CD4-positive, alpha-beta T cell (primary cell): Measurements from ENCODE around the gene VAPB. TPM values are rescaled to one million over a fixed set of nuclear protein-coding genes. Genes with fewer than 3 reads are reported as not detected.

Experiments
- ATAC-seq: fragments of 200-7000 bp; cut with Tn5 transposase; one replicate; pipeline ENCODE4 v1.10.0; 2022; ENCODE audit warnings: mild to moderate bottlenecking; ENCODE audit not compliant: poor library complexity
- CTCF ChIA-PET: fragments of 350-600 bp; sonication (Branson Sonifier 250); formaldehyde crosslinking; loops from one replicate; lab custom pipeline; 2021; ENCODE audit warnings: antibody characterized with exemption, inconsistent platforms; lab: Charles Lee
- POLR2A ChIA-PET: fragments of 350-600 bp; sonication (Branson Sonifier 250); formaldehyde crosslinking; loops from one replicate; lab custom pipeline; 2021; ENCODE audit warnings: antibody characterized with exemption, inconsistent platforms; lab: Charles Lee
- DNase-seq, 14 experiments: peaks; one replicate each; pipeline ENCODE4 v3.0.0-alpha.2; 2013 to 2020; ENCODE audit warnings: mixed read lengths in 2 of 14
- H3K27ac ChIP-seq, 2 donors: one replicate each; pipeline versions ENCODE4 v1.5.1 to v1.7.0; 2013; ENCODE audit warnings: low read length in 2 of 2, low read depth in 1 of 2, mild to moderate bottlenecking in 1 of 2
- H3K27me3 ChIP-seq, 2 experiments: 1 replicate in 1 of 2; 2 replicates in 1 of 2; pipeline versions ENCODE4 v1.6.1 to v1.7.0; 2013; ENCODE audit warnings: low read length in 2 of 2, control low read depth in 1 of 2, mild to moderate bottlenecking in 1 of 2, moderate library complexity in 1 of 2; ENCODE audit not compliant: insufficient read depth in 2 of 2, control insufficient read depth in 1 of 2
- H3K36me3 ChIP-seq: one replicate; pipeline ENCODE4 v1.6.1; 2013; ENCODE audit warnings: low read length, control low read depth; ENCODE audit not compliant: insufficient read depth
- H3K4me1 ChIP-seq: one replicate; pipeline ENCODE4 v1.6.1; 2013; ENCODE audit warnings: low read length, control low read depth; ENCODE audit not compliant: insufficient read depth
- H3K4me3 ChIP-seq: one replicate; pipeline ENCODE4 v1.5.1; 2013; ENCODE audit warnings: mild to moderate bottlenecking, low read length, moderate library complexity
- H3K9me3 ChIP-seq, 2 experiments: 1 replicate in 1 of 2; 2 replicates in 1 of 2; pipeline versions ENCODE4 v1.6.1 to v1.7.0; 2013; ENCODE audit warnings: low read length in 2 of 2, mild to moderate bottlenecking in 2 of 2, control low read depth in 1 of 2, moderate library complexity in 1 of 2; ENCODE audit not compliant: control insufficient read depth in 1 of 2, insufficient read depth in 1 of 2
- H3K27ac Mint-ChIP-seq: one replicate; pipeline ENCODE4 v1.8.0; 2020; ENCODE audit warnings: mixed read lengths
- H3K27me3 Mint-ChIP-seq: one replicate; pipeline ENCODE4 v1.8.0; 2021; ENCODE audit warnings: mixed read lengths
- H3K36me3 Mint-ChIP-seq: one replicate; pipeline ENCODE4 v1.8.0; 2021; ENCODE audit warnings: low read depth, mixed read lengths
- H3K4me1 Mint-ChIP-seq: one replicate; pipeline ENCODE4 v1.8.0; 2021; ENCODE audit warnings: low read depth, mixed read lengths
- H3K4me3 Mint-ChIP-seq: one replicate; pipeline ENCODE4 v1.8.0; 2020; ENCODE audit warnings: mild to moderate bottlenecking, mixed read lengths
- H3K9me3 Mint-ChIP-seq: one replicate; pipeline ENCODE4 v1.8.0; 2020; ENCODE audit warnings: mixed read lengths
- intact Hi-C, 2 experiments: fragments of 100-400 bp; cut with DNase I in 1 of 2; cut with micrococcal nuclease in 1 of 2; formaldehyde crosslinking; loops; one replicate each; pipeline versions ENCODE4 v1.15.1 to v1.9.0; 2023 to 2025; cut with DNase I, micrococcal nuclease
- total RNA-seq, 174 experiments: library from RNA in 2 of 174; stranded (reverse) in 2 of 174; gene quantifications; one replicate each; pipeline ENCODE4 v1.2.3 and lab custom pipeline; 2021 to 2026
- TF ChIP-seq, protein P1 (sequence below): fragments of 200-600 bp; IDR thresholded peaks from one replicate; pipeline ENCODE4 v1.8.0; 2022; ENCODE audit warnings: antibody characterized with exemption, mild to moderate bottlenecking

The VAPB gene
- total RNA-seq, 2 experiments from 2014 or later = 25.2 to 29.4 TPM

GRCh38 chr20:58461899-58462298, 72.9 kb downstream of the VAPB start:
- intact Hi-C loops = loop anchor here in 1 of 2 experiments (10.0 kb wide), 1 partner anchor 63 kb away; no protein-coding TSS in a partner anchor
- H3K4me1 Mint-ChIP-seq = no peaks in the 10 kb centered on the region
- TF ChIP-seq, protein P1, sequence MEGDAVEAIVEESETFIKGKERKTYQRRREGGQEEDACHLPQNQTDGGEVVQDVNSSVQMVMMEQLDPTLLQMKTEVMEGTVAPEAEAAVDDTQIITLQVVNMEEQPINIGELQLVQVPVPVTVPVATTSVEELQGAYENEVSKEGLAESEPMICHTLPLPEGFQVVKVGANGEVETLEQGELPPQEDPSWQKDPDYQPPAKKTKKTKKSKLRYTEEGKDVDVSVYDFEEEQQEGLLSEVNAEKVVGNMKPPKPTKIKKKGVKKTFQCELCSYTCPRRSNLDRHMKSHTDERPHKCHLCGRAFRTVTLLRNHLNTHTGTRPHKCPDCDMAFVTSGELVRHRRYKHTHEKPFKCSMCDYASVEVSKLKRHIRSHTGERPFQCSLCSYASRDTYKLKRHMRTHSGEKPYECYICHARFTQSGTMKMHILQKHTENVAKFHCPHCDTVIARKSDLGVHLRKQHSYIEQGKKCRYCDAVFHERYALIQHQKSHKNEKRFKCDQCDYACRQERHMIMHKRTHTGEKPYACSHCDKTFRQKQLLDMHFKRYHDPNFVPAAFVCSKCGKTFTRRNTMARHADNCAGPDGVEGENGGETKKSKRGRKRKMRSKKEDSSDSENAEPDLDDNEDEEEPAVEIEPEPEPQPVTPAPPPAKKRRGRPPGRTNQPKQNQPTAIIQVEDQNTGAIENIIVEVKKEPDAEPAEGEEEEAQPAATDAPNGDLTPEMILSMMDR = no peak
- Histone ChIP-seq H3K27ac (no peak overlapping the region), H3K4me1 (no peaks in the 10 kb centered on the region), H3K36me3 (no peaks in the 10 kb centered on the region), H3K9me3 (no peaks in the 10 kb centered on the region), H3K27me3 (no peaks in the 10 kb centered on the region), H3K4me3 (no peak overlapping the region)
- H3K4me3 Mint-ChIP-seq = no peak overlapping the region
- DNase-seq = no peak
- CTCF ChIA-PET = no interaction called here
- H3K27me3 Mint-ChIP-seq = peaks cover 7% of the 10 kb centered on the region
- no peaks in the 10 kb centered on the region for H3K9me3 Mint-ChIP-seq
- no peak overlapping the region for H3K27ac Mint-ChIP-seq
- ATAC-seq = no peak
- peaks cover under 1% of the 10 kb centered on the region for H3K36me3 Mint-ChIP-seq
- POLR2A ChIA-PET = no interaction called here

DNA sequence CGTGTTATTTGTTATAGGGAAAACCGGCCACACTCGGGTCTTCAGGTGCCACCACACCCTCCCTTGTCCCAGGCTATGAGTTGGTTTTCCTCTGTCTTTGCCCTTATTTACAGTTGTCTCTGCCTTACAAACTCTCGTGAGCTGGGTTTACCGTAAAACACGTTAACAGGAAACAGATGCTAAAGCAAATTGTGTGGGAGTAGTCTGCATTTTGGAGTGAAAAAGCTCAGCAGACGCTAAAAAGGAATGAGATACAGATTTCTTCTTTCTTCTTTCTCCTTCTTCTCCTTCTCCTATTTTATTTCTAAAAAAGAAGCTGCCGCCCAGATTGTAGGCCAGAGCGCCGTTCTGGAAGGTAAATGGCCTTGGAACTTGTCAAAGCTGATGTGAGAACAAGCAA, 74.2 kb downstream of the VAPB start:
- DNase-seq (no peak), ATAC-seq (no peak)
- CTCF ChIA-PET = no interaction called here
- POLR2A ChIA-PET = no interaction called here
- no peak overlapping the region for H3K4me3 Mint-ChIP-seq
- H3K27ac Mint-ChIP-seq = no peak overlapping the region
- H3K4me1 ChIP-seq = no peaks in the 10 kb centered on the region
- H3K27ac ChIP-seq = no peak overlapping the region
- no peaks in the 10 kb centered on the region for H3K9me3 Mint-ChIP-seq
- H3K27me3 Mint-ChIP-seq = peaks cover 7% of the 10 kb centered on the region
- no peaks in the 10 kb centered on the region for H3K36me3 Mint-ChIP-seq
- no peaks in the 10 kb centered on the region for H3K36me3 ChIP-seq
- H3K9me3 ChIP-seq = no peaks in the 10 kb centered on the region
- H3K27me3 ChIP-seq = no peaks in the 10 kb centered on the region
- intact Hi-C loops = loop anchor here in 1 of 2 experiments (10.0 kb wide), 1 partner anchor 62 kb away; no protein-coding TSS in a partner anchor
- H3K4me3 ChIP-seq = no peak overlapping the region
- TF ChIP-seq, protein P1 = no peak
- no peaks in the 10 kb centered on the region for H3K4me1 Mint-ChIP-seq

- CTCF ChIA-PET = no interaction called here
- ATAC-seq (no peak), DNase-seq (no peak)
- no peaks in the 10 kb centered on the region for H3K4me1 Mint-ChIP-seq
- Histone ChIP-seq H3K27ac (no peak overlapping the region), H3K36me3 (no peaks in the 10 kb centered on the region), H3K4me1 (no peaks in the 10 kb centered on the region), H3K4me3 (no peak overlapping the region), H3K9me3 (no peaks in the 10 kb centered on the region), H3K27me3 (no peaks in the 10 kb centered on the region)
- intact Hi-C loops = loop anchor here in 1 of 2 experiments (10.0 kb wide), 1 partner anchor 60 kb away; no protein-coding TSS in a partner anchor
- no peaks in the 10 kb centered on the region for H3K9me3 Mint-ChIP-seq
- TF ChIP-seq, protein P1 = no peak
- H3K4me3 Mint-ChIP-seq = no peak overlapping the region
- H3K27me3 Mint-ChIP-seq = peaks cover 7% of the 10 kb centered on the region
- H3K27ac Mint-ChIP-seq = no peak overlapping the region
- H3K36me3 Mint-ChIP-seq = no peaks in the 10 kb centered on the region
- POLR2A ChIA-PET = no interaction called here
Measured at GRCh38 chr20:58464838-58465237, 75.8 kb downstream of the VAPB start.
